Measurements from ENCODE around the gene PRICKLE1.

Gene PRICKLE1

DNA sequence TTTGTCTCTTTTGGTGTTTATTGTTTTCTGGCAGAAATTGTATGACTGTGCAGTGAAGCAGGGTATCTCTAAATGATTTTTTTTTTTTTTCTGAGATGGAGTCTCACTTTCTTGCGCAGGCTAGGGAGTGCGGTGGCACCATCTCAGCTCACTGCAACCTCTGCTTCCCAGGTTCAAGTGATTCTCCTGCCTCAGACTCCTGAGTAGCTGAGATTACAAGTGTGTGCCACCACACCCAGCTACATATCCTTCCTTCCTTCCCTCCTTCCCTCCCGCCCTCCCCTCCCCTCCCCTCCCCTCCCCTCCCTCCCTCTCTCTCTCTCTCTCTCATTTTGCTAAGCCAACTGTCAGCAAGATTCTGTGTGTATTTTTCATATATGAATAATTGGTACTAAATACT, 169.2 kb downstream of the PRICKLE1 start:
- no peak for TF ChIP-seq EZH2 (IDR thresholded peaks at IDR 0.05; ENCODE audit: borderline replicate concordance, low read depth, low read length, severe bottlenecking)
- TF ChIP-seq, protein P1, sequence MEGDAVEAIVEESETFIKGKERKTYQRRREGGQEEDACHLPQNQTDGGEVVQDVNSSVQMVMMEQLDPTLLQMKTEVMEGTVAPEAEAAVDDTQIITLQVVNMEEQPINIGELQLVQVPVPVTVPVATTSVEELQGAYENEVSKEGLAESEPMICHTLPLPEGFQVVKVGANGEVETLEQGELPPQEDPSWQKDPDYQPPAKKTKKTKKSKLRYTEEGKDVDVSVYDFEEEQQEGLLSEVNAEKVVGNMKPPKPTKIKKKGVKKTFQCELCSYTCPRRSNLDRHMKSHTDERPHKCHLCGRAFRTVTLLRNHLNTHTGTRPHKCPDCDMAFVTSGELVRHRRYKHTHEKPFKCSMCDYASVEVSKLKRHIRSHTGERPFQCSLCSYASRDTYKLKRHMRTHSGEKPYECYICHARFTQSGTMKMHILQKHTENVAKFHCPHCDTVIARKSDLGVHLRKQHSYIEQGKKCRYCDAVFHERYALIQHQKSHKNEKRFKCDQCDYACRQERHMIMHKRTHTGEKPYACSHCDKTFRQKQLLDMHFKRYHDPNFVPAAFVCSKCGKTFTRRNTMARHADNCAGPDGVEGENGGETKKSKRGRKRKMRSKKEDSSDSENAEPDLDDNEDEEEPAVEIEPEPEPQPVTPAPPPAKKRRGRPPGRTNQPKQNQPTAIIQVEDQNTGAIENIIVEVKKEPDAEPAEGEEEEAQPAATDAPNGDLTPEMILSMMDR (IDR thresholded peaks at IDR 0.05; ENCODE audit: borderline replicate concordance, extremely low read depth, low read length, poor library complexity, severe bottlenecking) = no peak
- Histone ChIP-seq H3K4me1 (ENCODE audit: insufficient read depth, low read length) (no peaks in the 10 kb centered on the region), H3K9me3 (ENCODE audit: insufficient read depth, low read length, severe bottlenecking) (no peaks in the 10 kb centered on the region), H3K36me3 (ENCODE audit: insufficient read depth, low read length) (no peaks in the 10 kb centered on the region), H3K4me3 (ENCODE audit: low read depth in 1 of 2, low read length in 2 of 2) (no peak overlapping the region), H3K9ac (ENCODE audit: low read depth, low read length) (no peak overlapping the region), H2AFZ (ENCODE audit: low read depth, low read length) (no peak overlapping the region), H3K27me3 (ENCODE audit: insufficient read depth, low read length, poor library complexity) (no peaks in the 10 kb centered on the region), H3K27ac (ENCODE audit: low read length) (no peak overlapping the region), H3K4me2 (ENCODE audit: insufficient read depth, low read length) (no peak overlapping the region), H3K79me2 (ENCODE audit: insufficient read depth, low read length) (no peaks in the 10 kb centered on the region), H4K20me1 (ENCODE audit: insufficient read depth, low read length) (no peaks in the 10 kb centered on the region; the same call in 1 of the 2 replicates)
- ATAC-seq (ENCODE audit: insufficient read depth, low read depth) (no peak), DNase-seq (no peak)

GRCh38 chr12:42410340-42410739, 179.2 kb downstream of the PRICKLE1 start:
- no peak for ATAC-seq (ENCODE audit: insufficient read depth, low read depth)
- Histone ChIP-seq H3K79me2 (ENCODE audit: insufficient read depth, low read length) (no peaks in the 10 kb centered on the region), H4K20me1 (ENCODE audit: insufficient read depth, low read length) (no peaks in the 10 kb centered on the region), H3K4me1 (ENCODE audit: insufficient read depth, low read length) (no peaks in the 10 kb centered on the region), H3K4me2 (ENCODE audit: insufficient read depth, low read length) (no peak overlapping the region), H3K27me3 (ENCODE audit: insufficient read depth, low read length, poor library complexity) (no peaks in the 10 kb centered on the region), H3K36me3 (ENCODE audit: insufficient read depth, low read length) (peaks cover 11% of the 10 kb centered on the region; the same call in 1 of the 2 replicates), H3K9me3 (ENCODE audit: insufficient read depth, low read length, severe bottlenecking) (no peaks in the 10 kb centered on the region), H3K27ac (ENCODE audit: low read length) (no peak overlapping the region), H2AFZ (ENCODE audit: low read depth, low read length) (no peak overlapping the region), H3K9ac (ENCODE audit: low read depth, low read length) (no peak overlapping the region), H3K4me3 (ENCODE audit: low read depth in 1 of 2, low read length in 2 of 2) (no peak overlapping the region)
- TF ChIP-seq, protein P1 (IDR thresholded peaks at IDR 0.05; ENCODE audit: borderline replicate concordance, extremely low read depth, low read length, poor library complexity, severe bottlenecking) = no peak
- no peak for TF ChIP-seq EZH2 (IDR thresholded peaks at IDR 0.05; ENCODE audit: borderline replicate concordance, low read depth, low read length, severe bottlenecking)
- no peak for DNase-seq

DNA sequence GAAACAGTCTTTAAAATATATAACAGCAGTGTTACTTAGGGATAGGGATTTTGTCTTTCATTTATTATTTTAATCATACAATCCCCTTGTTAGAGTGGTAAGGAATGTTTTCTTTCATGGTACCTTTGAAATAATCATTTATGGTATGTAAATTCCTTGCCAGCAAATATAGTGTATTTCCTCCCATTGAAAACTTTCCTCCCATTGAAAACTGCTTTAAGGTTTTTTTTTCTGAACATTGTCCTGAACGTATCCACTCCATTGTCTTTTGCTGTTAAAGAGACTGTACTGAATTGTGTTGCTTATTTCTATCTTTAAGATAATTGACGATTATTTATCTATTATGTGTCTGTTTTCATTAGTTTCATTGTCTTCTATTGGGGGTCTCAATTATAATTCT, 180.1 kb downstream of the PRICKLE1 start:
- no peaks in the 10 kb centered on the region for H3K9me3 ChIP-seq (ENCODE audit: insufficient read depth, low read length, severe bottlenecking)
- no peak for DNase-seq
- H3K9ac ChIP-seq (ENCODE audit: low read depth, low read length) = no peak overlapping the region
- no peak overlapping the region for H3K4me2 ChIP-seq (ENCODE audit: insufficient read depth, low read length)
- H3K27ac ChIP-seq (ENCODE audit: low read length) = no peak overlapping the region
- no peaks in the 10 kb centered on the region for H3K79me2 ChIP-seq (ENCODE audit: insufficient read depth, low read length)
- no peak for TF ChIP-seq EZH2 (IDR thresholded peaks at IDR 0.05; ENCODE audit: borderline replicate concordance, low read depth, low read length, severe bottlenecking)
- TF ChIP-seq, protein P1 (IDR thresholded peaks at IDR 0.05; ENCODE audit: borderline replicate concordance, extremely low read depth, low read length, poor library complexity, severe bottlenecking) = no peak
- no peak for ATAC-seq (ENCODE audit: insufficient read depth, low read depth)
- no peak overlapping the region for H2AFZ ChIP-seq (ENCODE audit: low read depth, low read length)
- H4K20me1 ChIP-seq (ENCODE audit: insufficient read depth, low read length) = no peaks in the 10 kb centered on the region
- H3K4me3 ChIP-seq (ENCODE audit: low read depth in 1 of 2, low read length in 2 of 2) = no peak overlapping the region
- H3K27me3 ChIP-seq (ENCODE audit: insufficient read depth, low read length, poor library complexity) = no peaks in the 10 kb centered on the region
- no peaks in the 10 kb centered on the region for H3K4me1 ChIP-seq (ENCODE audit: insufficient read depth, low read length)
- peaks cover 12% of the 10 kb centered on the region; the same call in 1 of the 2 replicates for H3K36me3 ChIP-seq (ENCODE audit: insufficient read depth, low read length)

DNA sequence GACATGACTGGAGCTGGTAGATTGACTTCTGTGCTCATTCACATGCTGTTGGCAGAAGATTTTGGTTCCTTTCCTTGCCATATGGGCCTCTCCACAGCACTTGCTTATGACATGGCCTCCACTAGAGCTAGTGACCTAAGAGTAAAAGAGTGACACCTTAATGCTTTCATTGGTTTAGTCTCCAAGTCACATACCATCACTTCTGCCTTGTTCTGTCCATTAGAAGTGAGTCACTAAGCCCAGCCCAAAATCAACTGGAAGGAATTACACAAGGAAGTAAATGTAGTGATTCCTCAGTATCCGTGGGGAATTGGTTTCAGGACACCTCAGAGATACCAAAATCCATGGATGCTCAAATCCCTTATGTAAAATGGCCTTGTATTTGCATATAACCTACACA, 182.2 kb downstream of the PRICKLE1 start:
- DNase-seq (no peak), ATAC-seq (ENCODE audit: insufficient read depth, low read depth) (no peak)
- Histone ChIP-seq H3K4me2 (ENCODE audit: insufficient read depth, low read length) (no peak overlapping the region), H3K9ac (ENCODE audit: low read depth, low read length) (no peak overlapping the region), H3K4me3 (ENCODE audit: low read depth in 1 of 2, low read length in 2 of 2) (no peak overlapping the region), H2AFZ (ENCODE audit: low read depth, low read length) (no peak overlapping the region), H3K27me3 (ENCODE audit: insufficient read depth, low read length, poor library complexity) (no peaks in the 10 kb centered on the region), H3K27ac (ENCODE audit: low read length) (no peak overlapping the region), H3K9me3 (ENCODE audit: insufficient read depth, low read length, severe bottlenecking) (no peaks in the 10 kb centered on the region), H3K4me1 (ENCODE audit: insufficient read depth, low read length) (no peaks in the 10 kb centered on the region), H4K20me1 (ENCODE audit: insufficient read depth, low read length) (no peaks in the 10 kb centered on the region), H3K36me3 (ENCODE audit: insufficient read depth, low read length) (peaks cover 18% of the 10 kb centered on the region; the same call in 1 of the 2 replicates), H3K79me2 (ENCODE audit: insufficient read depth, low read length) (no peaks in the 10 kb centered on the region)
- TF ChIP-seq, protein P1 (IDR thresholded peaks at IDR 0.05; ENCODE audit: borderline replicate concordance, extremely low read depth, low read length, poor library complexity, severe bottlenecking) = no peak
- TF ChIP-seq EZH2 (IDR thresholded peaks at IDR 0.05; ENCODE audit: borderline replicate concordance, low read depth, low read length, severe bottlenecking) = no peak
